Mesenchymal stem cell (in vitro differentiated cells and primary cell): ENCODE results near the gene MIPOL1.
"Not testable (repeated sequence)": the region's sequence is repeated elsewhere in the genome, so short reads cannot be mapped to it uniquely, and the experiment has no call there.

Experiments used
- DNase-seq: peaks from one replicate; pipeline ENCODE4 v3.0.0-alpha.2; 2013
- H2AFZ ChIP-seq: one replicate; pipeline ENCODE4 v1.6.1; 2013; ENCODE audit warnings: low read depth, mild to moderate bottlenecking, control low read depth, inconsistent platforms, low read length, moderate library complexity
- H2AK5ac ChIP-seq: 2 replicates; pipeline ENCODE4 v1.6.1; 2013; ENCODE audit warnings: low read length, moderate library complexity, mild to moderate bottlenecking, inconsistent platforms; ENCODE audit not compliant: severe bottlenecking
- H2BK120ac ChIP-seq: one replicate; pipeline ENCODE4 v1.6.1; 2013; ENCODE audit warnings: low read depth, mild to moderate bottlenecking, inconsistent platforms, low read length, moderate library complexity
- H2BK12ac ChIP-seq, 2 experiments: one replicate each; pipeline ENCODE4 v1.6.1; 2013; ENCODE audit warnings: inconsistent platforms in 2 of 2, low read length in 2 of 2, mild to moderate bottlenecking in 2 of 2, moderate library complexity in 2 of 2, control low read depth in 1 of 2
- H2BK15ac ChIP-seq: one replicate; pipeline ENCODE4 v1.6.1; 2013; ENCODE audit warnings: mild to moderate bottlenecking, low read depth, inconsistent platforms; ENCODE audit not compliant: poor library complexity, severe bottlenecking
- H2BK5ac ChIP-seq: 2 replicates; pipeline ENCODE4 v1.6.1; 2013; ENCODE audit warnings: low read depth, mild to moderate bottlenecking, low read length, control low read depth, inconsistent platforms; ENCODE audit not compliant: poor library complexity, severe bottlenecking
- H3K14ac ChIP-seq, 2 experiments: one replicate each; pipeline ENCODE4 v1.6.1; 2013; ENCODE audit warnings: inconsistent platforms in 2 of 2, low read length in 2 of 2, control low read depth in 1 of 2, mild to moderate bottlenecking in 1 of 2, moderate library complexity in 1 of 2
- H3K18ac ChIP-seq, 2 experiments: one replicate each; pipeline ENCODE4 v1.6.1; 2013; ENCODE audit warnings: inconsistent platforms in 2 of 2, low read length in 2 of 2, control low read depth in 1 of 2, low read depth in 1 of 2, mild to moderate bottlenecking in 1 of 2
- H3K23ac ChIP-seq, 2 experiments: one replicate each; pipeline ENCODE4 v1.6.1; 2013; ENCODE audit warnings: inconsistent platforms in 2 of 2, low read length in 2 of 2, mild to moderate bottlenecking in 2 of 2, moderate library complexity in 2 of 2, control low read depth in 1 of 2
- H3K27ac ChIP-seq: 2 replicates; pipeline ENCODE4 v1.5.1; 2013; ENCODE audit warnings: mild to moderate bottlenecking, moderate library complexity, low read length, control low read depth, inconsistent platforms; ENCODE audit not compliant: poor library complexity, severe bottlenecking
- H3K27me3 ChIP-seq, 2 experiments: 2 replicates each; pipeline versions ENCODE4 v1.6.1 to v1.7.0; 2013; ENCODE audit warnings: low read length in 2 of 2, mild to moderate bottlenecking in 2 of 2, moderate library complexity in 2 of 2, control low read depth in 1 of 2, inconsistent platforms in 1 of 2; ENCODE audit not compliant: control insufficient read depth in 1 of 2, insufficient read depth in 1 of 2
- H3K36me3 ChIP-seq, 2 experiments: 2 replicates each; pipeline versions ENCODE4 v1.6.1 to v1.7.0; 2013; ENCODE audit warnings: low read length in 2 of 2, control low read depth in 1 of 2, inconsistent platforms in 1 of 2, low read depth in 1 of 2, mild to moderate bottlenecking in 1 of 2; ENCODE audit not compliant: insufficient read depth in 2 of 2, control insufficient read depth in 1 of 2
- H3K4ac ChIP-seq, 2 experiments: one replicate each; pipeline ENCODE4 v1.6.1; 2013; ENCODE audit warnings: inconsistent platforms in 2 of 2, low read length in 2 of 2, mild to moderate bottlenecking in 2 of 2, moderate library complexity in 2 of 2, control low read depth in 1 of 2, low read depth in 1 of 2
- H3K4me1 ChIP-seq: 2 replicates; pipeline ENCODE4 v1.6.1; 2013; ENCODE audit warnings: low read depth, low read length, control low read depth; ENCODE audit not compliant: control insufficient read depth, insufficient read depth
- H3K4me2 ChIP-seq: 2 replicates; pipeline ENCODE4 v1.6.1; 2013; ENCODE audit warnings: low read length, mild to moderate bottlenecking, inconsistent platforms; ENCODE audit not compliant: poor library complexity, severe bottlenecking
- H3K4me3 ChIP-seq, 2 experiments: 2 replicates each; pipeline versions ENCODE4 v1.5.1 to v1.7.0; 2013; ENCODE audit warnings: low read length in 2 of 2, mild to moderate bottlenecking in 2 of 2, control low read depth in 1 of 2, low read depth in 1 of 2; ENCODE audit not compliant: insufficient read depth in 1 of 2
- H3K79me1 ChIP-seq: replicated peaks from 2 replicates; pipeline ENCODE4 v1.6.1; 2013; ENCODE audit warnings: mild to moderate bottlenecking, control low read depth, low read length, inconsistent platforms; ENCODE audit not compliant: poor library complexity, severe bottlenecking
- H3K9ac ChIP-seq: 2 replicates; pipeline ENCODE4 v1.7.0; 2013; ENCODE audit warnings: mild to moderate bottlenecking, low read length, moderate library complexity
- H3K9me3 ChIP-seq: 2 replicates; pipeline ENCODE4 v1.7.0; 2013; ENCODE audit warnings: mild to moderate bottlenecking, low read length; ENCODE audit not compliant: control insufficient read depth
- H4K8ac ChIP-seq: one replicate; pipeline ENCODE4 v1.6.1; 2013; ENCODE audit warnings: inconsistent platforms, mild to moderate bottlenecking, low read length, moderate library complexity
- H4K91ac ChIP-seq: one replicate; pipeline ENCODE4 v1.6.1; 2013; ENCODE audit warnings: mild to moderate bottlenecking, low read length, inconsistent platforms
- WGBS: methylation state at CpG from one replicate; pipeline ENCODE4 v1.1.7; 2013; ENCODE audit warnings: mixed read lengths; 5-methylcytosine and 5-hydroxymethylcytosine counted together

Gene MIPOL1

DNA sequence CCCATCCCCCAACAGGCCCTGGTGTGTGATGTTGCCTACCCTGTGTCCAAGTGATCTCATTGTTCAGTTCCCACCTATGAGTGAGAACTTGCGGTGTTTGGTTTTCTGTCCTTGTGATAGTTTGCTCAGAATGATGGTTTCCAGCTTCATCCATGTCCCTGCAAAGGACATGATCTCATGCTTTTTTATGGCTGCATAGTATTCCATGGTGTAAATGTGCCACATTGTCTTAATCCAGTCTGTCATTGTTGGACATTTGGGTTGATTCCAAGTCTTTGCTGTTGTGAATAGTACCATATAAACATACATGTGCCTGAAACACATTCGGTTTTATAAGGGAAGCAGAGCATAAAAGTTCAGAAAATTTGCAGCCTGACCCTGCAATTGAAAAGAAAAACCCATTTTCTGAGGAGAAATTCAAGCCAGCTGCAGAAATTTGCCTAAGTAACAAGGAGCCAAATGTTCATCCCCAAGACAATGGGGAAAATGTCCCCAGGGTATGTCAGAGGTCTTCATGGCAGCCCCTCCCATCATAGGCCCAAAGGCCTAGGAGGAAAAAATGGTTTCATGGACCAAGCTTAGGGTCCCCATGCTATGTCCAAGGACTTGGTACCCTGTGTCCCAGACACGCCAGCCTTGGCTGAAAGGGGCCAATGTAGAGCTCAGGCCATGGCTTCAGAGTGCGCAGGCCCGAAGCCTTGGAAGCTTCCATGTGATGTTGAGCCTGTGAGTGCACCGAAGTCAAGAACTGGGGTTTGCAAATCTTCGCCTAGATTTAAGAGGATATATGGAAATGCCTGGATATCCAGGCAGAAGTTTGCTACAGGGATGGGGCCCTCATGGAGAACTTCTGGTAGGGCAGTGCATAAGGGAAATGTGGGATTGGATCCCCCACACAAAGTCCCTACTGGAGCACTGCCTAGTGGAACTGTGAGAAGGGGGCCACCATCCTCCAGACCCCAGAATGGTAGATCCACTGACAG, 8.2 kb downstream of the MIPOL1 start:
- not testable (repeated sequence) for H3K18ac ChIP-seq, H3K4me1 ChIP-seq, H2BK120ac ChIP-seq, H2BK15ac ChIP-seq, H3K4me3 ChIP-seq, H3K9me3 ChIP-seq, H3K4ac ChIP-seq, H2BK5ac ChIP-seq, H2AFZ ChIP-seq, H2AK5ac ChIP-seq, H3K14ac ChIP-seq, H3K4me2 ChIP-seq, DNase-seq, H3K23ac ChIP-seq, H3K9ac ChIP-seq, H3K27ac ChIP-seq, H3K36me3 ChIP-seq, H2BK12ac ChIP-seq, H3K27me3 ChIP-seq, H4K91ac ChIP-seq, H4K8ac ChIP-seq
- peaks cover 37% of the 10 kb centered on the region for H3K79me1 ChIP-seq
- WGBS, result 97% methylated on average over 7 of the region's 7 CpGs

DNA sequence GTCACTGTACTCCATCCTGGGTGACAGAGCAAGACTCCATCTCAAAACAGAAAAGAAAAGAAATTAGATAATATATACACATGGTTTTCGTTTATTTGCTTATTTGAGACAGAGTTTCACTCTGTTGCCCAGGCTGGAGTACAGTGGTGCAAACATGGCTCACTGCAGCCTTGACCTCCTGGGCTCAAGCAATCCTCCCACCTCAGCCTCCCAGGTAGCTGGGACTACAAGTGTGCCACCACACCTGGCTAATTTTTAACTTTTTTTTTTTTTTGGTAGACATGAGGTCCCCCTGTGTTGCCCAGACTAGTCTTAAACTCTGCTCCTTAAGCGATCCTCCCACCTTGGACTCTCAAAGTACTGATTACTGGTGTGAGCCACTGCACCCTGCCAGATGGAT, 11.9 kb downstream of the MIPOL1 start:
- H2BK15ac ChIP-seq, H2AFZ ChIP-seq, H2AK5ac ChIP-seq, H3K36me3 ChIP-seq, H3K4me3 ChIP-seq, H3K4me2 ChIP-seq, H3K4me1 ChIP-seq, H3K4ac ChIP-seq, H4K91ac ChIP-seq, H3K9me3 ChIP-seq, H3K23ac ChIP-seq, H4K8ac ChIP-seq, DNase-seq, H3K14ac ChIP-seq, H2BK12ac ChIP-seq, H2BK5ac ChIP-seq, H3K18ac ChIP-seq, H3K27me3 ChIP-seq, H2BK120ac ChIP-seq, H3K27ac ChIP-seq, H3K9ac ChIP-seq: not testable (repeated sequence)
- H3K79me1 ChIP-seq, result peaks cover 35% of the 10 kb centered on the region
- WGBS, result 96% methylated on average over 1 of the region's 2 CpGs

DNA sequence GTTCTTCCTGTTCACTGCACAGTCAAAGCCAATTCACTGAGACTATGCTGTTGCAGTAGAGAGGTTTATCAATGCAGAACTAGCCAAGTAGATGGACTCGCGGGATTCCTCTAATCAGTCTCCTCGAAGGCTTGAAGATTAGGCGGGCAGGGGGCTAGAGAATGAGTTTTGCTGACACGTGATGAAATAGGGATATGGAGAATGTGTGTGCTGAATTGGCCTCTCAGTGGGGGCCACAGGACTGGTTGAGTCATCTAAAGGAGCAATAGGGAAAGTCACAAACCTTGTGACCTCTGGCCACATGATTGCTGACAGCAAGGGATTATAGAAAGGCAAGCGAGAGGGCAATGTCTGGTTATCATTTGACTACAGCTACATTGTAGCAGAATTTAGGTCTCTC, 12.7 kb downstream of the MIPOL1 start:
- no peak overlapping the region for H2BK15ac ChIP-seq
- no peak overlapping the region for H2BK5ac ChIP-seq
- no peak overlapping the region for H2BK12ac ChIP-seq
- H3K4me1 ChIP-seq, result no peaks in the 10 kb centered on the region
- H3K27me3 ChIP-seq, result no peaks in the 10 kb centered on the region
- H2AK5ac ChIP-seq, result no peak overlapping the region
- H3K23ac ChIP-seq, result no peak overlapping the region
- no peak overlapping the region for H3K4me3 ChIP-seq
- no peak overlapping the region for H2AFZ ChIP-seq
- DNase-seq, result no peak
- H4K8ac ChIP-seq, result no peak overlapping the region
- no peak overlapping the region for H3K4me2 ChIP-seq
- no peak overlapping the region for H3K9ac ChIP-seq
- H3K27ac ChIP-seq, result no peak overlapping the region
- H2BK120ac ChIP-seq, result no peak overlapping the region
- H3K18ac ChIP-seq, result no peak overlapping the region
- 99% methylated on average over 5 of the region's 6 CpGs for WGBS
- H4K91ac ChIP-seq, result no peak overlapping the region
- peaks cover 0 to 10% of the 10 kb centered on the region in 2 experiments for H3K36me3 ChIP-seq
- peaks cover 12% of the 10 kb centered on the region for H3K9me3 ChIP-seq
- no peak overlapping the region for H3K14ac ChIP-seq
- peaks cover 39% of the 10 kb centered on the region for H3K79me1 ChIP-seq
- H3K4ac ChIP-seq, result no peak overlapping the region

DNA sequence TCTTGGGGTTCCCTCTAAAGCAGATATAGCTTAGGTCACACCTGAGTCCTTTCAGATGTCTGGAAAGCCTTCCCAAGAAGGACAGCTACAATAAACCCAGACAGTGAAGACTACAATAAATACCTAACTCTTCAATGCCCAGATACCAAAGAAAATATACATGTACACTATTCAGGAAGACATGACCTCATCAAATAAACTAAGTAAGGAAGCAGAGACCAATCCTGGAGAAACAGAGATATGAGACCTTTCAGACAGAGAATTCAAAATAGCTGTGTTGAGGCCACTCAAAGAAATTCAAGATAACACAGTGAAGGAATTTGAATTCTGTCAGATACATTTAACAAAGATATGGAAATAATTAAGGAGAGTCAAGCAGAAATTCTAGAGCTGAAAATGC, 15.3 kb downstream of the MIPOL1 start:
- Histone ChIP-seq H3K79me1 (peaks cover 28% of the 10 kb centered on the region), H3K9ac (no peak overlapping the region), H3K9me3 (peaks cover 3% of the 10 kb centered on the region), H4K91ac (no peak overlapping the region), H3K4me2 (no peak overlapping the region), H3K4ac (no peak overlapping the region), H4K8ac (no peak overlapping the region), H2BK120ac (no peak overlapping the region), H2BK15ac (no peak overlapping the region), H3K36me3 (peaks cover 0 to 7% of the 10 kb centered on the region in 2 experiments), H2BK12ac (no peak overlapping the region), H2AK5ac (no peak overlapping the region), H3K27me3 (no peaks in the 10 kb centered on the region), H3K4me3 (no peak overlapping the region), H3K4me1 (no peaks in the 10 kb centered on the region), H3K27ac (no peak overlapping the region), H2AFZ (no peak overlapping the region), H2BK5ac (no peak overlapping the region), H3K23ac (no peak overlapping the region), H3K18ac (no peak overlapping the region), H3K14ac (no peak overlapping the region)
- DNase-seq, result no peak
